ENCODE results near the gene WNT7B.

GRCh38 chr22:45977003-45977411, at the start of gene WNT7B:
- TF ChIP-seq EZH2 (IDR thresholded peaks at IDR 0.05; ENCODE audit: low read depth, low read length, severe bottlenecking) (peak; percentile 44), PHF8 (conservative IDR thresholded peaks at IDR 0.05; ENCODE audit: low read depth, low read length) (no peak), EP300 (IDR thresholded peaks at IDR 0.05; ENCODE audit: borderline replicate concordance in 1 of 2, low read depth in 2 of 2, low read length in 2 of 2) (no peak), RAD21 (IDR thresholded peaks at IDR 0.05 in 1 of 2, conservative IDR thresholded peaks at IDR 0.05 in 1 of 2; ENCODE audit: low read depth in 2 of 2, low read length in 2 of 2) (no peak), POLR2AphosphoS5 (IDR thresholded peaks at IDR 0.05; ENCODE audit: low read depth, low read length) (no peak), JUND (IDR thresholded peaks at IDR 0.05; ENCODE audit: low read length) (no peak), SIRT6 (IDR thresholded peaks at IDR 0.05; ENCODE audit: low read length) (no peak), TCF12 (IDR thresholded peaks at IDR 0.05; ENCODE audit: low read depth, low read length) (no peak), ATF3 (IDR thresholded peaks at IDR 0.05; ENCODE audit: insufficient read depth, low read depth, low read length) (no peak), SUZ12 (IDR thresholded peaks at IDR 0.05; ENCODE audit: low read length) (peak; percentile 57; the same call in 1 of the 2 replicates), RFX5 (IDR thresholded peaks at IDR 0.05; ENCODE audit: borderline replicate concordance, low read depth, low read length) (no peak)
- TF ChIP-seq, protein P1, sequence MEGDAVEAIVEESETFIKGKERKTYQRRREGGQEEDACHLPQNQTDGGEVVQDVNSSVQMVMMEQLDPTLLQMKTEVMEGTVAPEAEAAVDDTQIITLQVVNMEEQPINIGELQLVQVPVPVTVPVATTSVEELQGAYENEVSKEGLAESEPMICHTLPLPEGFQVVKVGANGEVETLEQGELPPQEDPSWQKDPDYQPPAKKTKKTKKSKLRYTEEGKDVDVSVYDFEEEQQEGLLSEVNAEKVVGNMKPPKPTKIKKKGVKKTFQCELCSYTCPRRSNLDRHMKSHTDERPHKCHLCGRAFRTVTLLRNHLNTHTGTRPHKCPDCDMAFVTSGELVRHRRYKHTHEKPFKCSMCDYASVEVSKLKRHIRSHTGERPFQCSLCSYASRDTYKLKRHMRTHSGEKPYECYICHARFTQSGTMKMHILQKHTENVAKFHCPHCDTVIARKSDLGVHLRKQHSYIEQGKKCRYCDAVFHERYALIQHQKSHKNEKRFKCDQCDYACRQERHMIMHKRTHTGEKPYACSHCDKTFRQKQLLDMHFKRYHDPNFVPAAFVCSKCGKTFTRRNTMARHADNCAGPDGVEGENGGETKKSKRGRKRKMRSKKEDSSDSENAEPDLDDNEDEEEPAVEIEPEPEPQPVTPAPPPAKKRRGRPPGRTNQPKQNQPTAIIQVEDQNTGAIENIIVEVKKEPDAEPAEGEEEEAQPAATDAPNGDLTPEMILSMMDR (IDR thresholded peaks at IDR 0.05; ENCODE audit: control extremely low read depth in 1 of 3, insufficient read depth in 1 of 3, low read depth in 1 of 3, low read length in 3 of 3): no peak
- TF ChIP-seq, protein P2, sequence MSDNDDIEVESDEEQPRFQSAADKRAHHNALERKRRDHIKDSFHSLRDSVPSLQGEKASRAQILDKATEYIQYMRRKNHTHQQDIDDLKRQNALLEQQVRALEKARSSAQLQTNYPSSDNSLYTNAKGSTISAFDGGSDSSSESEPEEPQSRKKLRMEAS (IDR thresholded peaks at IDR 0.05): no peak
